ENCODE results near the gene WDR70. TPM values are rescaled to one million over a fixed set of nuclear protein-coding genes. Genes with fewer than 3 reads are reported as not detected.
"Not testable (repeated sequence)": the region's sequence is repeated elsewhere in the genome, so short reads cannot be mapped to it uniquely, and the experiment has no call there.

WDR70 gene
- total RNA-seq, 1 donor from 2014 or later = 17.8 TPM

- DNase-seq (no peak), ATAC-seq (ENCODE audit: poor library complexity) (no peak)
- intact Hi-C loops (cut with DNase I) = no loop called here
Observed at GRCh38 chr5:37791321-37791720, 412.2 kb downstream of the WDR70 start.

GRCh38 chr5:37792975-37793631, 414.0 kb downstream of the WDR70 start:
- DNase-seq = no peak
- intact Hi-C loops (cut with DNase I) = no loop called here
- no peak for ATAC-seq (ENCODE audit: poor library complexity)

GRCh38 chr5:37795292-37795691, 416.2 kb downstream of the WDR70 start:
- DNase-seq; intact Hi-C loops (cut with DNase I); ATAC-seq (ENCODE audit: poor library complexity): not testable (repeated sequence)

- intact Hi-C loops (cut with DNase I); DNase-seq; ATAC-seq (ENCODE audit: poor library complexity): not testable (repeated sequence)
Observed at GRCh38 chr5:37796435-37796834, 417.3 kb downstream of the WDR70 start.

- no peak for ATAC-seq (ENCODE audit: poor library complexity)
- intact Hi-C loops (cut with DNase I) = no loop called here
- DNase-seq = no peak
Observed at GRCh38 chr5:37799865-37800421, 420.8 kb downstream of the WDR70 start.

- intact Hi-C loops (cut with DNase I) = no loop called here
- ATAC-seq (ENCODE audit: poor library complexity) (no peak), DNase-seq (no peak)
Observed at GRCh38 chr5:37801521-37801920, 422.4 kb downstream of the WDR70 start.

Other genes with a start within 250 kb of the WDR70 start
- gene CPLANE1, start 129.9 kb upstream of the WDR70 start, total RNA-seq = 7.8 TPM
- gene NUP155, start 8.2 kb upstream of the WDR70 start, total RNA-seq = 10.7 TPM